Kidney (tissue), 14 donors: Measurements from ENCODE around the gene CTSD. TPM values are rescaled to one million over a fixed set of nuclear protein-coding genes. Genes with fewer than 3 reads are reported as not detected.

Experiments
- DNase-seq, 5 donors: peaks; one replicate each; pipeline ENCODE4 v3.0.0-alpha.2; 2013 to 2020
- FAIRE-seq: peaks from 2 replicates; lab custom pipeline; 2012; peaks lifted over from hg19 to GRCh38; lab: Jason Lieb, UNC
- H3K27ac ChIP-seq, 2 donors: one replicate each; pipeline ENCODE4 v1.7.0; 2013; ENCODE audit warnings: low read depth in 2 of 2, low read length in 2 of 2, inconsistent platforms in 1 of 2
- H3K27me3 ChIP-seq: one replicate; pipeline ENCODE4 v1.7.1; 2013; ENCODE audit warnings: low read length, inconsistent platforms; ENCODE audit not compliant: control insufficient read depth, insufficient read depth
- H3K36me3 ChIP-seq, 3 donors: one replicate each; pipeline versions ENCODE4 v1.7.0 to v1.7.1; 2013; ENCODE audit warnings: low read length in 3 of 3, control low read depth in 1 of 3, inconsistent platforms in 1 of 3; ENCODE audit not compliant: insufficient read depth in 3 of 3, control insufficient read depth in 2 of 3
- H3K4me1 ChIP-seq, 3 donors: one replicate each; pipeline versions ENCODE4 v1.7.0 to v1.7.1; 2013; ENCODE audit warnings: low read length in 3 of 3, inconsistent platforms in 1 of 3, low read depth in 1 of 3; ENCODE audit not compliant: control insufficient read depth in 2 of 3, insufficient read depth in 2 of 3
- H3K4me3 ChIP-seq, 3 donors: one replicate each; pipeline versions ENCODE4 v1.7.0 to v1.8.1; 2013; ENCODE audit warnings: low read length in 3 of 3, control low read depth in 1 of 3, inconsistent platforms in 1 of 3
- H3K9ac ChIP-seq, 3 donors: one replicate each; pipeline versions ENCODE4 v1.7.0 to v1.7.1; 2013; ENCODE audit warnings: low read length in 3 of 3, control low read depth in 1 of 3, inconsistent platforms in 1 of 3
- H3K9me3 ChIP-seq, 3 donors: one replicate each; pipeline versions ENCODE4 v1.7.0 to v1.7.1; 2013; ENCODE audit warnings: low read length in 3 of 3, control low read depth in 1 of 3, inconsistent platforms in 1 of 3; ENCODE audit not compliant: control insufficient read depth in 2 of 3, insufficient read depth in 1 of 3
- intact Hi-C: fragments of 100-400 bp; cut with DNase I; formaldehyde crosslinking; loops from one replicate; pipeline ENCODE4 v1.11.1; 2022
- polyA plus RNA-seq: library from polyadenylated mRNA; stranded (reverse); fragments of 350-450 nt; fragmentation: Illumina TruSeq; extraction: RNeasy Lipid Tissue Mini Kit (QIAGEN cat#74804); gene quantifications from one replicate; pipeline ENCODE4 v1.2.3, GENCODE V29; 2014; ENCODE audit warnings: low read depth, low replicate concordance; ENCODE audit not compliant: insufficient read depth
- total RNA-seq: library from RNA; stranded (reverse); fragmentation: NEBNext Ultra II Directional; extraction: Animal tissue kit (Norgen Biotek cat#: 25700); gene quantifications from one replicate; pipeline ENCODE4 v1.2.1, GENCODE V29; 2021
- TF ChIP-seq, protein P1 (sequence below): IDR thresholded peaks from 3 replicates; pipeline ENCODE4 v1.5.1; 2012; ENCODE audit warnings: mild to moderate bottlenecking, moderate library complexity, borderline replicate concordance; ENCODE audit not compliant: insufficient read depth; ENCODE audit errors: extremely low read depth
- donor health status: control.
- donor health status: control.
- donor health status: control.
- donor health status: control.
- donor health status: control.
- donor health status: DM: yes; HTN: yes; CAD: no.
- donor health status: Normal renal cell carcinoma (clear cell type).

The CTSD gene
- total and polyA plus RNA-seq, 2 donors from 2014 or later, result 2,183 to 2,764 TPM

- TF ChIP-seq, protein P1, sequence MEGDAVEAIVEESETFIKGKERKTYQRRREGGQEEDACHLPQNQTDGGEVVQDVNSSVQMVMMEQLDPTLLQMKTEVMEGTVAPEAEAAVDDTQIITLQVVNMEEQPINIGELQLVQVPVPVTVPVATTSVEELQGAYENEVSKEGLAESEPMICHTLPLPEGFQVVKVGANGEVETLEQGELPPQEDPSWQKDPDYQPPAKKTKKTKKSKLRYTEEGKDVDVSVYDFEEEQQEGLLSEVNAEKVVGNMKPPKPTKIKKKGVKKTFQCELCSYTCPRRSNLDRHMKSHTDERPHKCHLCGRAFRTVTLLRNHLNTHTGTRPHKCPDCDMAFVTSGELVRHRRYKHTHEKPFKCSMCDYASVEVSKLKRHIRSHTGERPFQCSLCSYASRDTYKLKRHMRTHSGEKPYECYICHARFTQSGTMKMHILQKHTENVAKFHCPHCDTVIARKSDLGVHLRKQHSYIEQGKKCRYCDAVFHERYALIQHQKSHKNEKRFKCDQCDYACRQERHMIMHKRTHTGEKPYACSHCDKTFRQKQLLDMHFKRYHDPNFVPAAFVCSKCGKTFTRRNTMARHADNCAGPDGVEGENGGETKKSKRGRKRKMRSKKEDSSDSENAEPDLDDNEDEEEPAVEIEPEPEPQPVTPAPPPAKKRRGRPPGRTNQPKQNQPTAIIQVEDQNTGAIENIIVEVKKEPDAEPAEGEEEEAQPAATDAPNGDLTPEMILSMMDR, result no peak
- FAIRE-seq, result no peak
- intact Hi-C loops, result no loop called here
Observed at GRCh38 chr11:1751531-1751921, 12.2 kb downstream of the CTSD start.

GRCh38 chr11:1750840-1751530, 12.7 kb downstream of the CTSD start:
- Histone ChIP-seq H3K27me3 (peaks cover 2% of the 10 kb centered on the region), H3K9ac (no peak overlapping the region), H3K4me1 (peaks cover 0 to 41% (median under 1%) of the 10 kb centered on the region in 3 donors), H3K4me3 (no peak overlapping the region), H3K27ac (peak overlapping the region; percentile 63 to 65), H3K36me3 (peaks cover 2 to 28% (median 7%) of the 10 kb centered on the region in 3 donors), H3K9me3 (no peaks in the 10 kb centered on the region)
- DNase-seq, result no peak
- TF ChIP-seq, protein P1, result no peak
- intact Hi-C loops, result no loop called here
- no peak for FAIRE-seq

More at GRCh38 chr11:1751531-1751921, 12.2 kb downstream of the CTSD start:
- Histone ChIP-seq H3K9me3 (no peaks in the 10 kb centered on the region), H3K4me1 (peaks cover 0 to 42% (median 4%) of the 10 kb centered on the region in 3 donors), H3K4me3 (no peak overlapping the region), H3K36me3 (peaks cover 0 to 33% (median 5%) of the 10 kb centered on the region in 3 donors), H3K27me3 (peaks cover 2% of the 10 kb centered on the region), H3K9ac (no peak overlapping the region), H3K27ac (peak overlapping the region in 1 of 2 donors; percentile 15)
- DNase-seq, result peak in 1 of 5 donors; percentile 20

GRCh38 chr11:1750481-1750839, 13.3 kb downstream of the CTSD start, which contains the start of gene IFITM10:
Gene IFITM10, minus strand, starts transcription at chr11:1750595. Its CDS starts 153 bp downstream, at chr11:1750442.
- peak within 1 kb of the TSS; percentile 63 to 67 for H3K27ac ChIP-seq

More at GRCh38 chr11:1750481-1750839, 13.3 kb downstream of the CTSD start, which contains the start of gene IFITM10:
- intact Hi-C loops, result no loop called here
- Histone ChIP-seq H3K4me3 (peak within 1 kb of the TSS in 1 of 3 donors; percentile 12), H3K4me1 (peaks cover 0 to 41% (median 0%) of the 10 kb centered on the region in 3 donors), H3K27me3 (peaks cover 2% of the 10 kb centered on the region), H3K9me3 (peaks cover 0 to under 1% (median 0%) of the 10 kb centered on the region in 3 donors), H3K9ac (peak within 1 kb of the TSS in 1 of 3 donors; percentile 44), H3K36me3 (peaks cover 2 to 23% (median 10%) of the 10 kb centered on the region in 3 donors)
- DNase-seq, result no peak
- no peak for FAIRE-seq
- TF ChIP-seq, protein P1, result no peak
